Pons (tissue), 1 donor: Measurements from ENCODE around the gene MBTD1.
"Not testable (repeated sequence)": the region's sequence is repeated elsewhere in the genome, so short reads cannot be mapped to it uniquely, and the experiment has no call there.

Source experiments
- DNase-seq: peaks from one replicate; pipeline ENCODE4 v3.0.0-alpha.2; 2016; ENCODE audit warnings: low spot score

The MBTD1 gene

GRCh38 chr17:51255673-51256072 lies 4.2 kb downstream of the MBTD1 start:
- DNase-seq, result no peak

GRCh38 chr17:51251010-51251409 lies 8.8 kb downstream of the MBTD1 start:
- no peak for DNase-seq

GRCh38 chr17:51250314-51250840 lies 9.5 kb downstream of the MBTD1 start:
- DNase-seq, result no peak

- DNase-seq, result no peak
Measured at GRCh38 chr17:51245535-51245934, 14.3 kb downstream of the MBTD1 start.

GRCh38 chr17:51244041-51244440 lies 15.8 kb downstream of the MBTD1 start:
- DNase-seq, result no peak

GRCh38 chr17:51240275-51240674 lies 19.6 kb downstream of the MBTD1 start:
- no peak for DNase-seq

- DNase-seq, result no peak
Measured at GRCh38 chr17:51238255-51238887, 21.5 kb downstream of the MBTD1 start.

- no peak for DNase-seq
Measured at GRCh38 chr17:51234162-51234561, 25.7 kb downstream of the MBTD1 start.

- no peak for DNase-seq
Measured at GRCh38 chr17:51231999-51232398, 27.9 kb downstream of the MBTD1 start.

- no peak for DNase-seq
Measured at GRCh38 chr17:51230306-51230705, 29.5 kb downstream of the MBTD1 start.

- no peak for DNase-seq
Measured at GRCh38 chr17:51229889-51230288, 30.0 kb downstream of the MBTD1 start.

- DNase-seq, result no peak
Measured at GRCh38 chr17:51228161-51228560, 31.7 kb downstream of the MBTD1 start.

- DNase-seq, result not testable (repeated sequence)
Measured at GRCh38 chr17:51225523-51225922, 34.3 kb downstream of the MBTD1 start.

GRCh38 chr17:51224402-51225262 lies 35.2 kb downstream of the MBTD1 start:
- no peak for DNase-seq

- DNase-seq, result no peak
Measured at GRCh38 chr17:51221322-51221721, 38.5 kb downstream of the MBTD1 start.

- no peak for DNase-seq
Measured at GRCh38 chr17:51217946-51218345, 41.9 kb downstream of the MBTD1 start.

- no peak for DNase-seq
Measured at GRCh38 chr17:51214920-51215319, 44.9 kb downstream of the MBTD1 start.

- no peak for DNase-seq
Measured at GRCh38 chr17:51203838-51204237, 56.0 kb downstream of the MBTD1 start.

GRCh38 chr17:51200846-51201245 lies 59.0 kb downstream of the MBTD1 start:
- no peak for DNase-seq

GRCh38 chr17:51200295-51200694 lies 59.6 kb downstream of the MBTD1 start:
- DNase-seq, result no peak

- DNase-seq, result no peak
Measured at GRCh38 chr17:51197754-51198153, 62.1 kb downstream of the MBTD1 start.

- no peak for DNase-seq
Measured at GRCh38 chr17:51191895-51192294, 68.0 kb downstream of the MBTD1 start.

GRCh38 chr17:51189628-51190027 lies 70.2 kb downstream of the MBTD1 start:
- DNase-seq, result no peak
